Loucy (cell line): ENCODE results near the gene PDLIM7.

ENCODE experiments used
- CTCF ChIP-seq: fragments of 200-600 bp; sonication (generic); conservative IDR thresholded peaks from 2 replicates; pipeline ENCODE4 v1.5.1; 2014; ENCODE audit warnings: mild to moderate bottlenecking, antibody characterized with exemption, low read length
- EZH2phosphoT487 ChIP-seq: fragments of 200-600 bp; IDR thresholded peaks from 2 replicates; pipeline ENCODE4 v1.6.1; 2018; ENCODE audit warnings: antibody characterized with exemption, mild to moderate bottlenecking, moderate library complexity, borderline replicate concordance

- no peak for TF ChIP-seq CTCF
- TF ChIP-seq EZH2phosphoT487, result no peak
These were observed 2.4 kb upstream of the PDLIM7 start for GRCh38 chr5:177499842-177500241.
